ENCODE measurements around the gene HDAC11. TPM values are rescaled to one million over a fixed set of nuclear protein-coding genes. Genes with fewer than 3 reads are reported as not detected.

Gene HDAC11
- total RNA-seq, 2 experiments from 2014 or later = 4.5 to 4.6 TPM

GRCh38 chr3:13507570-13508339, 27.6 kb downstream of the HDAC11 start:
- TF ChIP-seq CTCF (IDR thresholded peaks at IDR 0.05) = no peak
- Histone ChIP-seq H3K27me3 (ENCODE audit: control insufficient read depth in 1 of 2, insufficient read depth in 2 of 2, low read length in 2 of 2) (no peaks in the 10 kb centered on the region), H3K36me3 (ENCODE audit: insufficient read depth, low read length) (no peaks in the 10 kb centered on the region), H3K27ac (ENCODE audit: low read depth in 1 of 2, low read length in 2 of 2) (no peak overlapping the region), H3K4me3 (ENCODE audit: low read length) (no peak overlapping the region), H3K4me1 (ENCODE audit: insufficient read depth, low read length) (no peaks in the 10 kb centered on the region), H3K9me3 (ENCODE audit: control insufficient read depth in 1 of 2, insufficient read depth in 1 of 2, low read length in 2 of 2) (no peaks in the 10 kb centered on the region)
- intact Hi-C loops (cut with DNase I, micrococcal nuclease) = no loop called here
- Mint-ChIP-seq H3K27me3 (no peaks in the 10 kb centered on the region), H3K4me1 (ENCODE audit: low read depth) (no peaks in the 10 kb centered on the region), H3K36me3 (ENCODE audit: low read depth) (no peaks in the 10 kb centered on the region), H3K4me3 (no peak overlapping the region), H3K27ac (no peak overlapping the region), H3K9me3 (no peaks in the 10 kb centered on the region)
- POLR2A ChIA-PET = no interaction called here
- ATAC-seq (ENCODE audit: poor library complexity) = no peak
- no peak for DNase-seq
- CTCF ChIA-PET = no interaction called here

- intact Hi-C loops (cut with DNase I, micrococcal nuclease) = no loop called here
- Histone ChIP-seq H3K27ac (ENCODE audit: low read depth in 1 of 2, low read length in 2 of 2) (no peak overlapping the region), H3K9me3 (ENCODE audit: control insufficient read depth in 1 of 2, insufficient read depth in 1 of 2, low read length in 2 of 2) (no peaks in the 10 kb centered on the region), H3K4me3 (ENCODE audit: low read length) (no peak overlapping the region), H3K27me3 (ENCODE audit: control insufficient read depth in 1 of 2, insufficient read depth in 2 of 2, low read length in 2 of 2) (no peaks in the 10 kb centered on the region), H3K36me3 (ENCODE audit: insufficient read depth, low read length) (no peaks in the 10 kb centered on the region), H3K4me1 (ENCODE audit: insufficient read depth, low read length) (no peaks in the 10 kb centered on the region)
- no peak overlapping the region for H3K27ac Mint-ChIP-seq
- H3K36me3 Mint-ChIP-seq (ENCODE audit: low read depth) = no peaks in the 10 kb centered on the region
- no peak for TF ChIP-seq CTCF (IDR thresholded peaks at IDR 0.05)
- no peaks in the 10 kb centered on the region for H3K27me3 Mint-ChIP-seq
- ATAC-seq (ENCODE audit: poor library complexity) = no peak
- H3K9me3 Mint-ChIP-seq = no peaks in the 10 kb centered on the region
- no peaks in the 10 kb centered on the region for H3K4me1 Mint-ChIP-seq (ENCODE audit: low read depth)
- CTCF ChIA-PET = no interaction called here
- H3K4me3 Mint-ChIP-seq = no peak overlapping the region
- POLR2A ChIA-PET = no interaction called here
- no peak for DNase-seq
These were observed 28.4 kb downstream of the HDAC11 start for GRCh38 chr3:13508496-13508895.

- POLR2A ChIA-PET = no interaction called here
- ATAC-seq (ENCODE audit: poor library complexity) = no peak
- CTCF ChIA-PET = no interaction called here
These were observed 29.1 kb downstream of the HDAC11 start for GRCh38 chr3:13509059-13509815.

More at GRCh38 chr3:13509059-13509815, 29.1 kb downstream of the HDAC11 start:
- intact Hi-C loops (cut with DNase I, micrococcal nuclease) = no loop called here
- no peak for TF ChIP-seq CTCF (IDR thresholded peaks at IDR 0.05)
- H3K4me1 ChIP-seq (ENCODE audit: insufficient read depth, low read length) = no peaks in the 10 kb centered on the region
- Mint-ChIP-seq H3K27ac (no peak overlapping the region), H3K36me3 (ENCODE audit: low read depth) (no peaks in the 10 kb centered on the region), H3K4me3 (no peak overlapping the region), H3K27me3 (no peaks in the 10 kb centered on the region), H3K4me1 (ENCODE audit: low read depth) (no peaks in the 10 kb centered on the region), H3K9me3 (no peaks in the 10 kb centered on the region)
- no peak for DNase-seq
- H3K36me3 ChIP-seq (ENCODE audit: insufficient read depth, low read length) = no peaks in the 10 kb centered on the region
- no peaks in the 10 kb centered on the region for H3K27me3 ChIP-seq (ENCODE audit: control insufficient read depth in 1 of 2, insufficient read depth in 2 of 2, low read length in 2 of 2)
- H3K27ac ChIP-seq (ENCODE audit: low read depth in 1 of 2, low read length in 2 of 2) = no peak overlapping the region
- H3K9me3 ChIP-seq (ENCODE audit: control insufficient read depth in 1 of 2, insufficient read depth in 1 of 2, low read length in 2 of 2) = no peaks in the 10 kb centered on the region
- no peak overlapping the region for H3K4me3 ChIP-seq (ENCODE audit: low read length)

Measured in CD4-positive, alpha-beta T cell (primary cell).